Stimulated activated CD4-positive, alpha-beta T cell treated with anti-CD3 and anti-CD28 coated beads, Interleukin-15, amount 100 ng/mL, for 1 hour (primary cell): ENCODE data around the gene HCFC2.

ENCODE experiments used
- DNase-seq, 2 donors: peaks; one replicate each; pipeline ENCODE4 v3.0.0-alpha.2; 2020; ENCODE audit warnings: low read depth in 1 of 2, low spot score in 1 of 2

Gene HCFC2

DNA sequence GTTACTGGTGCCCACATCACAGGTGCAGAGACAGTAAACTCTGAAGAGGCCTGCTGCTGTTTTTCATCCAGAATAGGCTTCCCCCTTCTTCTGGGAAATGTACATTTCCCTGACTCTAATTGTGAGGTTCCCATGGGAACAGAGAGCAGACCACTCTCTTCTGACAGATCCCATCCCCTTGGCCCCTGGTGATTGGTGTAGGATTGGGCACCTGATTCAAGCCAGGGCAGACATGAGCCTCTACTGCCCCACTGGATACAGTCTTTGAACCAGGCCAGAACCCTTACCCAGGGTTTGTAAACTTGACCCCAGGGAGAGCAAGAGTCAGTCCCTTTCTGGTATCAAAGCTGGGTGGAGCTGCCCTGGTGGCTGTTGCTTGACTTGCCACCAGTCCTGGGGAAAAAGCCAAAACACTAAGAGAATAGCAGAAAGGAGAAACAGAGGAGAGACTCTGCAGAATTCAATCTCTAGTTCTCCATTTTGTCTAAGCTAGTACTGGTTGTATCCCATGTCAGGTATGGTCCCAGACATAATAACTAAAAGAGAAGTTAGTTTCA lies 88.4 kb downstream of the HCFC2 start:
- no peak for DNase-seq

DNA sequence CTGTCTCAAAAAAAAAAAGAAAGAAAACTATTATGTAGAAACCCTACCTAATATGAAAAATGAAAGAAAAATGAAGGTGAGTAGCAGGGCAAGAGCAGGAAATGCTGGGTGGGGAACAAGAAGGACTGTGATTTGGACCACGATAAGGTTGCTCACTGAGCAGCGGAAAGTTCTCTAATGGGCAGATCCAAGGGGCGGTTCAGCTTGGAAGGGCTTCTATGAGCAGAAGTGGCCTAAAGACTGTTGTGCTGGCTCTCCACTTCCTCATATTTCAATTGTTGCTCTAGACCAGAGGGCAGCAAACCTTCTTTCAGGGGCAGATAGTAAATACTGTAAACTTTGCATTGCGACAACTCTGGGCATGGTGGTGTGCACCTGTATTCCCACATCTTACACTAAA lies 90.0 kb downstream of the HCFC2 start:
- no peak for DNase-seq

DNA sequence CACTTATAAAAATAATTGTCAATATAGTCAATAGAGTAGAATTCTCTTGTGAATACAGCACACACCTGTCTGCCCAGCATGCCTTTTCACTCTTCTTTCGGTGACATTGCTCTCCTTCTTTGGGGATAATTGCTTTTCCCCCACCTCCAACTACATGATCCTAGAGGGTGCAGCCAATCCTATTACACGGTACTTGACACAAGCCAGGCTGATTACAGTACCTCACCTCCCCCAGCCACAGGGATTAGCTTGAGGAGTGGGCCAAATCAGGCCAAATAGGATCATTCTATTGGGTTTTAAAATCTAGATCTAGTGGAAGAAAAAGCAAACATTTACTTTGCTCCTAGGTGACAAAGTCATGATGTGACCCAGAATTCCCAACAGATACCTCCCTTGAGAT lies 90.5 kb downstream of the HCFC2 start:
- DNase-seq = no peak
